Transverse colon (tissue), 4 donors: ENCODE results near the gene FBLN2. TPM values are rescaled to one million over a fixed set of nuclear protein-coding genes. Genes with fewer than 3 reads are reported as not detected.

Source experiments
- DNase-seq: peaks from one replicate; pipeline ENCODE4 v3.0.0-alpha.2; 2019
- H3K27ac ChIP-seq, 4 donors: fragments of 200-600 bp; sonication (generic); 2 replicates each; pipeline ENCODE4 v1.5.1; 2016 to 2018; ENCODE audit warnings: inconsistent platforms in 4 of 4
- H3K27me3 ChIP-seq: fragments of 200-600 bp; sonication (generic); 2 replicates; pipeline ENCODE4 v1.5.1; 2017; ENCODE audit warnings: inconsistent platforms
- H3K36me3 ChIP-seq, 4 donors: fragments of 200-600 bp; sonication (generic); 2 replicates each; pipeline ENCODE4 v1.5.1; 2017 to 2019; ENCODE audit warnings: inconsistent platforms in 4 of 4
- H3K4me1 ChIP-seq, 4 donors: fragments of 200-600 bp; sonication (generic); 2 replicates each; pipeline ENCODE4 v1.5.1; 2017 to 2020; ENCODE audit warnings: inconsistent platforms in 4 of 4
- H3K4me3 ChIP-seq, 4 donors: fragments of 200-600 bp; sonication (generic); 1 replicate in 1 of 4; 2 replicates in 3 of 4; pipeline versions ENCODE4 v1.5.1 to v1.6.1; 2017 to 2019; ENCODE audit warnings: inconsistent platforms in 4 of 4
- H3K9me3 ChIP-seq, 2 donors: fragments of 200-600 bp; sonication (generic); 2 replicates each; pipeline ENCODE4 v1.5.1; 2017 to 2019; ENCODE audit warnings: inconsistent platforms in 2 of 2
- EP300 ChIP-seq: sonication (generic); formaldehyde crosslinking; IDR thresholded peaks from one replicate; pipeline ENCODE4 v1.6.1; 2017; ENCODE audit warnings: antibody characterized with exemption, low read depth
- POLR2A ChIP-seq: fragments of 450-650 bp; IDR thresholded peaks from one replicate; pipeline ENCODE4 v1.6.1; 2016; ENCODE audit warnings: antibody characterized with exemption, mild to moderate bottlenecking, moderate library complexity
- POLR2AphosphoS5 ChIP-seq, 3 donors: sonication (generic); formaldehyde crosslinking; IDR thresholded peaks; one replicate each; pipeline ENCODE4 v1.6.1; 2016; ENCODE audit warnings: antibody characterized with exemption in 3 of 3
- WGBS, 2 donors: methylation state at CpG; one replicate each; pipeline ENCODE4 v1.1.5; 2018; ENCODE audit warnings: low coverage in 1 of 2; 5-methylcytosine and 5-hydroxymethylcytosine counted together
- in situ Hi-C, 4 donors: fragments of 200-750 bp; cut with MboI; loops; one replicate each; pipeline versions ENCODE4 v1.15.0 to v1.15.1; 2017; ENCODE audit warnings: low sequenced_read_pairs in 3 of 4, low pct_ligation_motif_present in 1 of 4, low pct_unique_long_range_greater_than_20kb in 1 of 4
- intact Hi-C: fragments of 100-400 bp; cut with DNase I; formaldehyde crosslinking; loops from one replicate; pipeline ENCODE4 v1.15.1; 2023; ENCODE audit warnings: low total_unique reads
- total RNA-seq, 4 donors: library from RNA; depleted of rRNA; stranded (reverse); fragments of >200 nt; gene quantifications; one replicate each; pipeline ENCODE4 v1.1.0, GENCODE V29; 2016
- TF ChIP-seq, protein P1 (sequence below), 5 experiments: fragments of 200-600 bp in 3 of 5; fragments of 450-650 bp in 2 of 5; sonication (generic) in 3 of 5; IDR thresholded peaks; 1 replicate in 2 of 5; 2 replicates in 3 of 5; pipeline ENCODE4 v1.5.1; 2016 to 2017; ENCODE audit warnings: antibody characterized with exemption in 5 of 5, inconsistent platforms in 3 of 5, mild to moderate bottlenecking in 2 of 5, moderate library complexity in 1 of 5

Gene FBLN2
- total RNA-seq, 4 donors from 2014 or later: 23.0 to 51.5 (median 31.4) TPM

DNA sequence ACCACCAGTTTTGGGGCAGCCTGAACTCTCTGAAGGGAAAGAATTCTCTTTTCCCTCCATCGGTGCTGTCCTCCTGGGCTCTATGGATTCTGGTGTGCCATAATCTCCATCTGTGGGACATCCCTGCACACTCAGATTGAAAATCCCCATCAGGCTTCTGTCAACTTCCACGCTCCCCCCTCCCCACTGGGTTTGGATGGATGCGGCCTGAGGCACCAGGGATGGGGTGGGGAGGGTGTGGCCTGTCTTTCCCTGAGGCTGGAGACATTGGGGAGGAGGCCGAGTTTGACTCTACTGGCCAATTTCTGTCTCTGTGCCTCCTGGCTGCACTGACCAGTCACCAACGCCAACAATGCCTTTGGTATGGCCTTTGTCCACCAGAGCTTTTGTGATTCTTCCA, 16.3 kb upstream of the FBLN2 start:
- no peaks in the 10 kb centered on the region for H3K27me3 ChIP-seq
- H3K4me1 ChIP-seq: peaks cover 0 to 3% (median 1%) of the 10 kb centered on the region in 4 donors
- DNase-seq: no peak
- TF ChIP-seq, protein P1, sequence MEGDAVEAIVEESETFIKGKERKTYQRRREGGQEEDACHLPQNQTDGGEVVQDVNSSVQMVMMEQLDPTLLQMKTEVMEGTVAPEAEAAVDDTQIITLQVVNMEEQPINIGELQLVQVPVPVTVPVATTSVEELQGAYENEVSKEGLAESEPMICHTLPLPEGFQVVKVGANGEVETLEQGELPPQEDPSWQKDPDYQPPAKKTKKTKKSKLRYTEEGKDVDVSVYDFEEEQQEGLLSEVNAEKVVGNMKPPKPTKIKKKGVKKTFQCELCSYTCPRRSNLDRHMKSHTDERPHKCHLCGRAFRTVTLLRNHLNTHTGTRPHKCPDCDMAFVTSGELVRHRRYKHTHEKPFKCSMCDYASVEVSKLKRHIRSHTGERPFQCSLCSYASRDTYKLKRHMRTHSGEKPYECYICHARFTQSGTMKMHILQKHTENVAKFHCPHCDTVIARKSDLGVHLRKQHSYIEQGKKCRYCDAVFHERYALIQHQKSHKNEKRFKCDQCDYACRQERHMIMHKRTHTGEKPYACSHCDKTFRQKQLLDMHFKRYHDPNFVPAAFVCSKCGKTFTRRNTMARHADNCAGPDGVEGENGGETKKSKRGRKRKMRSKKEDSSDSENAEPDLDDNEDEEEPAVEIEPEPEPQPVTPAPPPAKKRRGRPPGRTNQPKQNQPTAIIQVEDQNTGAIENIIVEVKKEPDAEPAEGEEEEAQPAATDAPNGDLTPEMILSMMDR (IDR thresholded peaks at IDR 0.05): no peak
- TF ChIP-seq POLR2AphosphoS5 (IDR thresholded peaks at IDR 0.05) (no peak), POLR2A (no peak), EP300 (no peak)
- H3K36me3 ChIP-seq: no peaks in the 10 kb centered on the region
- no peak overlapping the region for H3K27ac ChIP-seq
- H3K9me3 ChIP-seq: no peaks in the 10 kb centered on the region
- H3K4me3 ChIP-seq: no peak overlapping the region
- intact Hi-C loops (no loop called here), in situ Hi-C loops (no loop called here)
- WGBS, 2 donors: 65% methylated on average over 5 of the region's 5 CpGs; no CpG with 5 or more reads in 1 of the 2 donors

DNA sequence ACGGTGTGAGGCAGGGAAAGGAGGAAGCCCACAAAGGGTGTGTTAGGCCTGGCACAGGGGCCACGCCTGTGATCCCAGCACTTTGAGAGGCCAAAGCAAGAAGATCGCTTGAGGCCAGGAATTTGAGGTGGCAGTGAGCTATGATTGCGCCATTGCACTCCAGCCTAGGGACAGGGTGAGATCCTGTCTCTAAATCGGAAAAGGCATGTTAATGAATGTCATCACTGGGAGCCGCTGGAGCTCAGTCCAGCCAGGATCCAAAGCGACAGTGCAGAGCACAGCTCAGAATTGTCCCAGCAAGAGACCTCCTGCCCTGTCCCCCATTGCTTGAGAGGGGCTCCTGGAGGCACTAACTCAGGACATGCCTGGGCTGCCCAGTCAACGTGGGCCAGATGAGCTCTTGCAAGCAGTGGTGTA, 15.0 kb upstream of the FBLN2 start:
- no peak for DNase-seq
- H3K9me3 ChIP-seq: no peaks in the 10 kb centered on the region
- in situ Hi-C loops (no loop called here), intact Hi-C loops (no loop called here)
- H3K36me3 ChIP-seq: no peaks in the 10 kb centered on the region
- 80 to 82% methylated on average over 1 to 6 of the region's 8 CpGs for WGBS, 2 donors
- peaks cover 0 to 3% (median 1%) of the 10 kb centered on the region in 4 donors for H3K4me1 ChIP-seq
- TF ChIP-seq POLR2A (no peak), POLR2AphosphoS5 (IDR thresholded peaks at IDR 0.05) (no peak), EP300 (no peak)
- TF ChIP-seq, protein P1 (IDR thresholded peaks at IDR 0.05): no peak
- H3K27me3 ChIP-seq: no peaks in the 10 kb centered on the region
- no peak overlapping the region for H3K4me3 ChIP-seq
- no peak overlapping the region for H3K27ac ChIP-seq

DNA sequence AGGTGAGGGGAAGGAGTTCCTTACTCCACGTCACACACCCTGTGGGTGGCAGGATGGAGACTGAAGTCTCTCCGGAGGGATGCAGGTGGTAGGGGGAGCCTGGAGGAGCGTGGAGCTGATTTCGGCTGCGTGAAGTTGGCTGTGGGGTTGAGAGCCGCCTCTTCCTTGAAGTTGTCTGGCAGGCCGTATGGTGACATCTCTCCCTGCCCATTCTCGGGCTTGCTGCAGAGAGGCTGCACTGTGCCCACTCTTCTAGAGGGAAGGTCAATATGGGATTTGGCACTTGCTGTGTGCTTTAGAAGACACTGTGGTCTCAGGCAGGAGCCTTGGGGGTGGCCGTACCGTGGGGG, 13.4 kb upstream of the FBLN2 start:
- H3K9me3 ChIP-seq: no peaks in the 10 kb centered on the region
- WGBS, 2 donors: 84% methylated on average over 10 of the region's 10 CpGs; no CpG with 5 or more reads in 1 of the 2 donors
- TF ChIP-seq POLR2A: no peak
- TF ChIP-seq POLR2AphosphoS5 (IDR thresholded peaks at IDR 0.05): no peak
- TF ChIP-seq EP300: no peak
- TF ChIP-seq, protein P1 (IDR thresholded peaks at IDR 0.05): no peak
- no peak overlapping the region for H3K27ac ChIP-seq
- no peaks in the 10 kb centered on the region for H3K36me3 ChIP-seq
- no peaks in the 10 kb centered on the region for H3K27me3 ChIP-seq
- intact Hi-C loops: no loop called here
- DNase-seq: no peak
- no peak overlapping the region for H3K4me3 ChIP-seq
- peaks cover 0 to 3% (median 1%) of the 10 kb centered on the region in 4 donors for H3K4me1 ChIP-seq
- in situ Hi-C loops: no loop called here

DNA sequence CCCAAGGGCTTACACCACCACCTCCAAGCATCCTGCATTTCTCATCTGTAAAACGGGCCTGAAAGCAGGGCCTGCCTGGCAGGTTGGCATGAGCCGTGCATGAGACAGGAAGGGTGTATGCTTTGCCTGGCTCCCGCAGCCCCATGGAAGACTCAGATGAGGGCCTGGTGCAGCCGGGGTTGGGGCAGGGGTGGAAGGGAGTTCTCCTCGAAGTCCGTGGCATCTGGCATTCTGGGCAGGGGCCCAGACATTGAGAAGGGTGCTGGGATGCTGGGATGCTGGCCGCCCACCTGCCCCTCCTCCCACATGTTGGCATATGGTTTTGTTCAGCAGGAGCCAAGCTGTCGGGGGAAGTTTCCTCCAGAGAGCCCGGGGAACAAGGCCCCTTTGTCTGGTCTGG, 13.0 kb upstream of the FBLN2 start:
- TF ChIP-seq POLR2AphosphoS5 (IDR thresholded peaks at IDR 0.05) (no peak), POLR2A (no peak), EP300 (no peak)
- TF ChIP-seq, protein P1 (IDR thresholded peaks at IDR 0.05): no peak
- Histone ChIP-seq H3K9me3 (no peaks in the 10 kb centered on the region), H3K27ac (no peak overlapping the region), H3K4me1 (peaks cover 0 to 3% (median 1%) of the 10 kb centered on the region in 4 donors), H3K36me3 (no peaks in the 10 kb centered on the region), H3K27me3 (no peaks in the 10 kb centered on the region), H3K4me3 (no peak overlapping the region)
- DNase-seq: no peak
- intact Hi-C loops: no loop called here
- WGBS, 2 donors: 72% methylated on average over 9 of the region's 9 CpGs; no CpG with 5 or more reads in 1 of the 2 donors
- in situ Hi-C loops: no loop called here
